Epithelial cell of prostate (primary cell): ENCODE measurements around the gene IFNK.

ENCODE experiments used
- DNase-seq: peaks from one replicate; pipeline ENCODE4 v3.0.0-alpha.2; 2011; ENCODE audit warnings: low read depth, low spot score
- H3K27ac ChIP-seq: fragments of 450-650 bp; 2 replicates; pipeline ENCODE4 v1.5.1; 2017; ENCODE audit warnings: mild to moderate bottlenecking

The IFNK gene

GRCh38 chr9:27536168-27536567, 12.1 kb downstream of the IFNK start:
- no peak overlapping the region for H3K27ac ChIP-seq
- no peak for DNase-seq

GRCh38 chr9:27537027-27537435, 12.9 kb downstream of the IFNK start:
- no peak for DNase-seq
- H3K27ac ChIP-seq: no peak overlapping the region

GRCh38 chr9:27537756-27538155, 13.7 kb downstream of the IFNK start:
- no peak for DNase-seq
- H3K27ac ChIP-seq: no peak overlapping the region

- no peak for DNase-seq
- no peak overlapping the region for H3K27ac ChIP-seq
Measured at GRCh38 chr9:27538647-27539046, 14.6 kb downstream of the IFNK start.

GRCh38 chr9:27539479-27540441, 15.7 kb downstream of the IFNK start:
- no peak for DNase-seq
- H3K27ac ChIP-seq: peak overlapping the region; percentile 24

GRCh38 chr9:27540502-27540901, 16.4 kb downstream of the IFNK start:
- H3K27ac ChIP-seq: peak overlapping the region; percentile 24
- no peak for DNase-seq

GRCh38 chr9:27541740-27542139, 17.6 kb downstream of the IFNK start:
- DNase-seq: no peak
- no peak overlapping the region for H3K27ac ChIP-seq

- no peak for DNase-seq
Measured at GRCh38 chr9:27542508-27542907, 18.4 kb downstream of the IFNK start.

GRCh38 chr9:27545471-27545870, 21.4 kb downstream of the IFNK start:
- DNase-seq: no peak
- no peak overlapping the region for H3K27ac ChIP-seq

More at GRCh38 chr9:27542508-27542907, 18.4 kb downstream of the IFNK start:
- no peak overlapping the region for H3K27ac ChIP-seq

- H3K27ac ChIP-seq: no peak overlapping the region
- no peak for DNase-seq
Measured at GRCh38 chr9:27548055-27548741, 24.1 kb downstream of the IFNK start.

- H3K27ac ChIP-seq: no peak overlapping the region
- no peak for DNase-seq
Measured at GRCh38 chr9:27549196-27549755, 25.2 kb downstream of the IFNK start.

GRCh38 chr9:27554712-27555111, 30.6 kb downstream of the IFNK start:
- no peak for DNase-seq
- H3K27ac ChIP-seq: no peak overlapping the region

GRCh38 chr9:27556470-27556869, 32.4 kb downstream of the IFNK start:
- H3K27ac ChIP-seq: no peak overlapping the region

GRCh38 chr9:27558307-27558706, 34.2 kb downstream of the IFNK start:
- DNase-seq: no peak
- no peak overlapping the region for H3K27ac ChIP-seq

More at GRCh38 chr9:27556470-27556869, 32.4 kb downstream of the IFNK start:
- no peak for DNase-seq

- no peak for DNase-seq
- no peak overlapping the region for H3K27ac ChIP-seq
Measured at GRCh38 chr9:27560457-27560856, 36.4 kb downstream of the IFNK start.

- no peak for DNase-seq
- H3K27ac ChIP-seq: peak overlapping the region; percentile 9
Measured at GRCh38 chr9:27561685-27562084, 37.6 kb downstream of the IFNK start.

- no peak for DNase-seq
- H3K27ac ChIP-seq: no peak overlapping the region
Measured at GRCh38 chr9:27563738-27564430, 39.8 kb downstream of the IFNK start.

- no peak for DNase-seq
- no peak overlapping the region for H3K27ac ChIP-seq
Measured at GRCh38 chr9:27564670-27565069, 40.6 kb downstream of the IFNK start.

GRCh38 chr9:27565696-27566095, 41.6 kb downstream of the IFNK start:
- DNase-seq: no peak
- no peak overlapping the region for H3K27ac ChIP-seq

GRCh38 chr9:27566118-27566517, 42.0 kb downstream of the IFNK start:
- H3K27ac ChIP-seq: no peak overlapping the region
- no peak for DNase-seq
